ENCODE data around the gene SLU7.

SLU7 gene

GRCh38 chr5:160361624-160362228 is 57.2 kb downstream of the SLU7 start:
- ATAC-seq (replicated peaks) (no peak), DNase-seq (no peak)
- no peaks in the 10 kb centered on the region for H3K9me3 Mint-ChIP-seq
- H3K27ac Mint-ChIP-seq = no peak overlapping the region
- H3K4me1 Mint-ChIP-seq = no peaks in the 10 kb centered on the region
- no peaks in the 10 kb centered on the region for H3K36me3 Mint-ChIP-seq
- H3K27me3 Mint-ChIP-seq = peaks cover 4 to 11% of the 10 kb centered on the region in 2 donors
- no peak overlapping the region for H3K4me3 Mint-ChIP-seq

GRCh38 chr5:160360310-160360709 is 58.6 kb downstream of the SLU7 start:
- DNase-seq (no peak), ATAC-seq (replicated peaks) (no peak)
- Mint-ChIP-seq H3K4me3 (no peak overlapping the region), H3K36me3 (no peaks in the 10 kb centered on the region), H3K9me3 (no peaks in the 10 kb centered on the region), H3K27ac (no peak overlapping the region), H3K27me3 (peaks cover 4 to 6% of the 10 kb centered on the region in 2 donors), H3K4me1 (no peaks in the 10 kb centered on the region)

- H3K4me1 Mint-ChIP-seq = no peaks in the 10 kb centered on the region
- H3K4me3 Mint-ChIP-seq = no peak overlapping the region
- ATAC-seq (replicated peaks) (no peak), DNase-seq (no peak)
- no peaks in the 10 kb centered on the region for H3K36me3 Mint-ChIP-seq
- no peaks in the 10 kb centered on the region for H3K9me3 Mint-ChIP-seq
- H3K27me3 Mint-ChIP-seq = peaks cover under 1% of the 10 kb centered on the region in 2 donors
- no peak overlapping the region for H3K27ac Mint-ChIP-seq
Observed at GRCh38 chr5:160359816-160360215, 59.1 kb downstream of the SLU7 start.

GRCh38 chr5:160359242-160359641 is 59.6 kb downstream of the SLU7 start:
- H3K9me3 Mint-ChIP-seq = no peaks in the 10 kb centered on the region
- DNase-seq = no peak
- no peaks in the 10 kb centered on the region for H3K4me1 Mint-ChIP-seq
- no peaks in the 10 kb centered on the region for H3K36me3 Mint-ChIP-seq
- no peak overlapping the region for H3K27ac Mint-ChIP-seq
- H3K27me3 Mint-ChIP-seq = no peaks in the 10 kb centered on the region
- ATAC-seq (replicated peaks) = no peak
- H3K4me3 Mint-ChIP-seq = no peak overlapping the region

- DNase-seq (no peak), ATAC-seq (replicated peaks) (no peak)
- Mint-ChIP-seq H3K9me3 (no peaks in the 10 kb centered on the region), H3K4me3 (no peak overlapping the region), H3K27me3 (peaks cover 0 to 5% of the 10 kb centered on the region in 2 donors), H3K27ac (no peak overlapping the region), H3K4me1 (no peaks in the 10 kb centered on the region), H3K36me3 (no peaks in the 10 kb centered on the region)
Observed at GRCh38 chr5:160357861-160358411, 60.9 kb downstream of the SLU7 start.

GRCh38 chr5:160357394-160357793 is 61.5 kb downstream of the SLU7 start:
- ATAC-seq (replicated peaks) = no peak
- no peaks in the 10 kb centered on the region for H3K9me3 Mint-ChIP-seq
- H3K27me3 Mint-ChIP-seq = peaks cover 0 to 5% of the 10 kb centered on the region in 2 donors

GRCh38 chr5:160356550-160357347 is 62.1 kb downstream of the SLU7 start:
- DNase-seq (no peak), ATAC-seq (replicated peaks) (no peak)
- no peaks in the 10 kb centered on the region for H3K36me3 Mint-ChIP-seq
- no peaks in the 10 kb centered on the region for H3K4me1 Mint-ChIP-seq
- H3K9me3 Mint-ChIP-seq = no peaks in the 10 kb centered on the region
- no peak overlapping the region for H3K4me3 Mint-ChIP-seq
- no peak overlapping the region for H3K27ac Mint-ChIP-seq
- peaks cover 0 to 5% of the 10 kb centered on the region in 2 donors for H3K27me3 Mint-ChIP-seq

More at GRCh38 chr5:160357394-160357793, 61.5 kb downstream of the SLU7 start:
- Mint-ChIP-seq H3K4me3 (no peak overlapping the region), H3K4me1 (no peaks in the 10 kb centered on the region), H3K36me3 (no peaks in the 10 kb centered on the region), H3K27ac (no peak overlapping the region)
- no peak for DNase-seq

- Mint-ChIP-seq H3K4me1 (no peaks in the 10 kb centered on the region), H3K27me3 (peaks cover 0 to 5% of the 10 kb centered on the region in 2 donors), H3K4me3 (no peak overlapping the region), H3K27ac (no peak overlapping the region), H3K36me3 (no peaks in the 10 kb centered on the region), H3K9me3 (no peaks in the 10 kb centered on the region)
- DNase-seq = no peak
- ATAC-seq (replicated peaks) = no peak
Observed at GRCh38 chr5:160354666-160355065, 64.2 kb downstream of the SLU7 start.

GRCh38 chr5:160353379-160353778 is 65.5 kb downstream of the SLU7 start:
- DNase-seq (no peak), ATAC-seq (replicated peaks) (no peak)
- Mint-ChIP-seq H3K27me3 (peaks cover 0 to 5% of the 10 kb centered on the region in 2 donors), H3K36me3 (no peaks in the 10 kb centered on the region), H3K4me3 (no peak overlapping the region), H3K9me3 (no peaks in the 10 kb centered on the region), H3K4me1 (no peaks in the 10 kb centered on the region), H3K27ac (no peak overlapping the region)

GRCh38 chr5:160352308-160352707 is 66.6 kb downstream of the SLU7 start:
- DNase-seq = no peak
- no peak for ATAC-seq (replicated peaks)
- Mint-ChIP-seq H3K27ac (no peak overlapping the region), H3K4me1 (no peaks in the 10 kb centered on the region), H3K4me3 (no peak overlapping the region), H3K27me3 (peaks cover 0 to 5% of the 10 kb centered on the region in 2 donors), H3K9me3 (no peaks in the 10 kb centered on the region), H3K36me3 (no peaks in the 10 kb centered on the region)
